ENCODE data around the gene SPATA31C2.

- TF ChIP-seq TCF4 (CRISPR knock-in tag; IDR thresholded peaks at IDR 0.05; ENCODE audit: borderline replicate concordance) = no peak
- TF ChIP-seq OSR1 (CRISPR knock-in tag; IDR thresholded peaks at IDR 0.05) = no peak
- TF ChIP-seq ARNTL (CRISPR knock-in tag; IDR thresholded peaks at IDR 0.05; ENCODE audit: borderline replicate concordance, low read depth) = no peak
These were observed 41.9 kb upstream of the SPATA31C2 start for GRCh38 chr9:88180081-88180765.

All from SK-N-SH treated with all-trans-retinoic acid at 6 μM for 48 hours (cell line).